Gastroesophageal sphincter (tissue), 3 donors: Measurements from ENCODE around the gene CFAP92.

Experiments used
- EP300 ChIP-seq: sonication (generic); formaldehyde crosslinking; IDR thresholded peaks from one replicate; pipeline ENCODE4 v1.6.1; 2017; ENCODE audit warnings: antibody characterized with exemption, mild to moderate bottlenecking
- POLR2A ChIP-seq, 2 donors: fragments of 450-650 bp; IDR thresholded peaks; one replicate each; pipeline ENCODE4 v1.6.1; 2017; ENCODE audit warnings: antibody characterized with exemption in 2 of 2, mild to moderate bottlenecking in 2 of 2, moderate library complexity in 1 of 2
- POLR2AphosphoS5 ChIP-seq: sonication (generic); formaldehyde crosslinking; IDR thresholded peaks from one replicate; pipeline ENCODE4 v1.6.1; 2017; ENCODE audit warnings: antibody characterized with exemption
- TF ChIP-seq, protein P1 (sequence below), 4 experiments: fragments of 200-600 bp in 2 of 4; fragments of 450-650 bp in 2 of 4; sonication (generic) in 1 of 4; IDR thresholded peaks; one replicate each; pipeline ENCODE4 v1.5.1; 2017 to 2019; ENCODE audit warnings: antibody characterized with exemption in 4 of 4, mild to moderate bottlenecking in 2 of 4, moderate library complexity in 2 of 4

DNA sequence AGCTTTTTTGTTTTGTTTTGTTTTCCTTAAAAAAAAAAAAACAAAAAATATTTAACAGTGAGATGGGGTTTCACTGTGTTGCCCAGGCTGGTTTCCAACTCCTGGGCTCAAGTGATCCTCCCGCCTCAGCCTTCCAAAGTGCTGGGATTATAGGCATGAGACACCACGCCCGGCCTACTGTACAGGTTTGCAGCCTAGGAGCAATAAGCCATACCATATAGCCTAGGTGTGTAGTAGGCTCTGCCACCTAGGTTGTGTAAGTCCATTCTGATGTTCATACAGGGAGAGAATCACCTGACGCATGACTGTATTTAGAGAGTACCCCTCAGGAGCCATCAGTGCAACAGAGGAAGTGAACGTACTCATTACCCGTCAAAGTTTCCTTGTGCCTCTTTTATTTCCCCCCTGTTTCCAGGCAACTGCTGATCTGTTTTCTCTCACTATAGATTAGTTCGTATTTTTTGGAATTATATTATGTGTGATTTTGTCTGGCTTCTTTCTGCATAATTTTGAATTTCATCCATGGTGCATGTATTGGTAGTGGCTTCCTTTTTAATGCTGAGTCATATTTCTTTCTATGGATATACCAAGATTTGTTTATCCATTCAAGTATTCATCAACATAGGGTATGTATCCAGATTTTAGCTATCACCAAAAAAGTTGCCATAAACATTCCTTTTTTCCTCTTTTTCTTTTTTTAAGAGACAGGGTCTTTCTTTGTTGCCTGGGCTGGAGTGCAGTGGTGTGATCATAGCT, 104.6 kb downstream of the CFAP92 start:
- TF ChIP-seq, protein P1, sequence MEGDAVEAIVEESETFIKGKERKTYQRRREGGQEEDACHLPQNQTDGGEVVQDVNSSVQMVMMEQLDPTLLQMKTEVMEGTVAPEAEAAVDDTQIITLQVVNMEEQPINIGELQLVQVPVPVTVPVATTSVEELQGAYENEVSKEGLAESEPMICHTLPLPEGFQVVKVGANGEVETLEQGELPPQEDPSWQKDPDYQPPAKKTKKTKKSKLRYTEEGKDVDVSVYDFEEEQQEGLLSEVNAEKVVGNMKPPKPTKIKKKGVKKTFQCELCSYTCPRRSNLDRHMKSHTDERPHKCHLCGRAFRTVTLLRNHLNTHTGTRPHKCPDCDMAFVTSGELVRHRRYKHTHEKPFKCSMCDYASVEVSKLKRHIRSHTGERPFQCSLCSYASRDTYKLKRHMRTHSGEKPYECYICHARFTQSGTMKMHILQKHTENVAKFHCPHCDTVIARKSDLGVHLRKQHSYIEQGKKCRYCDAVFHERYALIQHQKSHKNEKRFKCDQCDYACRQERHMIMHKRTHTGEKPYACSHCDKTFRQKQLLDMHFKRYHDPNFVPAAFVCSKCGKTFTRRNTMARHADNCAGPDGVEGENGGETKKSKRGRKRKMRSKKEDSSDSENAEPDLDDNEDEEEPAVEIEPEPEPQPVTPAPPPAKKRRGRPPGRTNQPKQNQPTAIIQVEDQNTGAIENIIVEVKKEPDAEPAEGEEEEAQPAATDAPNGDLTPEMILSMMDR (IDR thresholded peaks at IDR 0.05): no peak
- no peak for TF ChIP-seq POLR2A (IDR thresholded peaks at IDR 0.05)
- no peak for TF ChIP-seq POLR2AphosphoS5
- TF ChIP-seq EP300: no peak
